HG03039 (cell line): Measurements from ENCODE around the gene FAM50B.
A peak's percentile ranks its signal among the peaks of the same experiment; 100 is the strongest.

ENCODE experiments used
- ATAC-seq: cut with Tn5 transposase; IDR thresholded peaks from one replicate; pipeline ENCODE4 v1.9.1; 2021; ENCODE audit warnings: mild to moderate bottlenecking, moderate library complexity; ENCODE audit not compliant: unreplicated experiment

Gene FAM50B

GRCh38 chr6:3848925-3849605 lies at the start of gene FAM50B:
FAM50B (plus strand) TSS chr6:3849373; CDS start chr6:3849812, 439 bp downstream.
- peak; percentile 85 for ATAC-seq

- ATAC-seq, result no peak
Observed at GRCh38 chr6:3799719-3800118, 49.5 kb upstream of the FAM50B start.

- ATAC-seq, result no peak
Observed at GRCh38 chr6:3800850-3801591, 48.2 kb upstream of the FAM50B start.

GRCh38 chr6:3801960-3802359 lies 47.2 kb upstream of the FAM50B start:
- ATAC-seq, result no peak

- no peak for ATAC-seq
Observed at GRCh38 chr6:3803627-3804468, 45.3 kb upstream of the FAM50B start.

GRCh38 chr6:3804964-3805363 lies 44.2 kb upstream of the FAM50B start:
- ATAC-seq, result no peak

GRCh38 chr6:3805448-3806123 lies 43.6 kb upstream of the FAM50B start:
- ATAC-seq, result no peak

- no peak for ATAC-seq
Observed at GRCh38 chr6:3806169-3806922, 42.8 kb upstream of the FAM50B start.

- ATAC-seq, result no peak
Observed at GRCh38 chr6:3808199-3808598, 41.0 kb upstream of the FAM50B start.

- ATAC-seq, result no peak
Observed at GRCh38 chr6:3808759-3809514, 40.2 kb upstream of the FAM50B start.

- no peak for ATAC-seq
Observed at GRCh38 chr6:3809515-3809891, 39.7 kb upstream of the FAM50B start.

GRCh38 chr6:3809982-3810381 lies 39.2 kb upstream of the FAM50B start:
- ATAC-seq, result no peak

GRCh38 chr6:3811191-3811590 lies 38.0 kb upstream of the FAM50B start:
- ATAC-seq, result no peak

- no peak for ATAC-seq
Observed at GRCh38 chr6:3812596-3812995, 36.6 kb upstream of the FAM50B start.

GRCh38 chr6:3813150-3813780 lies 35.9 kb upstream of the FAM50B start:
- peak; percentile 73 for ATAC-seq

- ATAC-seq, result no peak
Observed at GRCh38 chr6:3813918-3814317, 35.3 kb upstream of the FAM50B start.

- ATAC-seq, result no peak
Observed at GRCh38 chr6:3814539-3814938, 34.6 kb upstream of the FAM50B start.

- no peak for ATAC-seq
Observed at GRCh38 chr6:3816251-3816650, 32.9 kb upstream of the FAM50B start.
